IMR-90 (cell line): ENCODE measurements around the gene C19orf33. TPM values are rescaled to one million over a fixed set of nuclear protein-coding genes. Genes with fewer than 3 reads are reported as not detected.

Experiments used
- ATAC-seq: fragments of 200-7000 bp; cut with Tn5 transposase; 2 replicates; pipeline ENCODE4 v1.9.1; 2020; ENCODE audit warnings: low read depth, mild to moderate bottlenecking, moderate library complexity
- BruUV-seq: library from RNA; stranded (reverse); fragments of 400-500 nt; replicated peaks from 2 replicates; lab custom pipeline; 2021; lab: Mats Ljungman, UMichigan
- CTCF ChIA-PET: fragments of 300-600 bp; formaldehyde crosslinking; extraction: SDS; loops from one replicate; lab custom pipeline; 2021; ENCODE audit warnings: antibody characterized with exemption; lab: Yijun Ruan, JAX
- POLR2A ChIA-PET: fragments of 300-600 bp; sonication (Branson Sonifier 250); formaldehyde crosslinking; loops from one replicate; lab custom pipeline; 2022; ENCODE audit warnings: antibody characterized with exemption; ENCODE audit not compliant: unreplicated experiment; lab: Charles Lee
- DNase-seq: peaks from one replicate; pipeline ENCODE4 v3.0.0; 2013
- H2AFZ ChIP-seq: replicated peaks from 2 replicates; pipeline ENCODE3; 2013; ENCODE audit warnings: low read length, mild to moderate bottlenecking; ENCODE audit not compliant: poor library complexity
- H2AK5ac ChIP-seq: 2 replicates; pipeline ENCODE4 v1.6.1; 2013; ENCODE audit warnings: low read depth, low read length, inconsistent platforms
- H2AK9ac ChIP-seq: replicated peaks from 2 replicates; pipeline ENCODE3; 2013; ENCODE audit warnings: mild to moderate bottlenecking, low read depth, low read length, moderate library complexity; ENCODE audit not compliant: poor library complexity
- H2BK120ac ChIP-seq: 2 replicates; pipeline ENCODE4 v1.6.1; 2013; ENCODE audit warnings: low read depth, low read length, inconsistent platforms
- H2BK15ac ChIP-seq: 3 replicates; pipeline ENCODE4 v1.6.1; 2013; ENCODE audit warnings: low read depth, low read length, inconsistent platforms
- H2BK20ac ChIP-seq: 2 replicates; pipeline ENCODE4 v1.6.1; 2013; ENCODE audit warnings: low read depth, mild to moderate bottlenecking, inconsistent platforms, low read length, moderate library complexity
- H2BK5ac ChIP-seq: 2 replicates; pipeline ENCODE4 v1.6.1; 2013; ENCODE audit warnings: mild to moderate bottlenecking, low read depth, low read length, inconsistent platforms; ENCODE audit not compliant: poor library complexity, severe bottlenecking
- H3K14ac ChIP-seq: replicated peaks from 2 replicates; pipeline ENCODE4 v1.6.1; 2013; ENCODE audit warnings: low read depth, low read length, inconsistent platforms
- H3K18ac ChIP-seq: 2 replicates; pipeline ENCODE4 v1.6.1; 2013; ENCODE audit warnings: low read depth, low read length, control low read depth
- H3K23ac ChIP-seq: 2 replicates; pipeline ENCODE4 v1.6.1; 2013; ENCODE audit warnings: low read depth, low read length, inconsistent platforms
- H3K27ac ChIP-seq: 2 replicates; pipeline ENCODE4 v1.5.1; 2013; ENCODE audit warnings: mild to moderate bottlenecking, control low read depth, low read length; ENCODE audit not compliant: insufficient read depth
- H3K27me3 ChIP-seq: 2 replicates; pipeline ENCODE4 v1.6.1; 2013; ENCODE audit warnings: low read length; ENCODE audit not compliant: control insufficient read depth, insufficient read depth
- H3K36me3 ChIP-seq: 2 replicates; pipeline ENCODE4 v1.6.1; 2013; ENCODE audit warnings: low read length, mixed read lengths; ENCODE audit not compliant: control insufficient read depth, insufficient read depth
- H3K4ac ChIP-seq: 2 replicates; pipeline ENCODE4 v1.6.1; 2013; ENCODE audit warnings: low read depth, low read length, inconsistent platforms
- H3K4me1 ChIP-seq: 2 replicates; pipeline ENCODE4 v1.6.1; 2013; ENCODE audit warnings: low read length, mixed read lengths; ENCODE audit not compliant: control insufficient read depth, insufficient read depth
- H3K4me2 ChIP-seq: 2 replicates; pipeline ENCODE4 v1.6.1; 2013; ENCODE audit warnings: low read depth, mild to moderate bottlenecking, control low read depth, low read length, moderate library complexity
- H3K4me3 ChIP-seq: 2 replicates; pipeline ENCODE4 v1.5.1; 2013; ENCODE audit warnings: low read depth, mild to moderate bottlenecking, control low read depth, low read length, moderate library complexity; ENCODE audit not compliant: insufficient read depth
- H3K56ac ChIP-seq: 2 replicates; pipeline ENCODE4 v1.6.1; 2013; ENCODE audit warnings: low read length, inconsistent platforms; ENCODE audit not compliant: insufficient read depth; ENCODE audit errors: extremely low read depth
- H3K79me1 ChIP-seq, 2 experiments: 2 replicates each; pipeline ENCODE4 v1.6.1; 2013; ENCODE audit warnings: low read length in 2 of 2, inconsistent platforms in 1 of 2, low read depth in 1 of 2
- H3K9ac ChIP-seq: 2 replicates; pipeline ENCODE4 v1.6.1; 2013; ENCODE audit warnings: low read depth, low read length, control low read depth
- H3K9me1 ChIP-seq: 2 replicates; pipeline ENCODE4 v1.6.1; 2013; ENCODE audit warnings: low read length, inconsistent platforms; ENCODE audit not compliant: insufficient read depth
- H3K9me3 ChIP-seq: 2 replicates; pipeline ENCODE4 v1.6.1; 2013; ENCODE audit warnings: low read length; ENCODE audit not compliant: control insufficient read depth, insufficient read depth
- H4K20me1 ChIP-seq: 2 replicates; pipeline ENCODE4 v1.6.1; 2013; ENCODE audit warnings: low read length, inconsistent platforms; ENCODE audit not compliant: insufficient read depth
- H4K5ac ChIP-seq: 2 replicates; pipeline ENCODE4 v1.6.1; 2013; ENCODE audit warnings: mild to moderate bottlenecking, low read depth, low read length, control low read depth
- H4K8ac ChIP-seq, 2 experiments: 2 replicates each; pipeline ENCODE4 v1.6.1; 2013; ENCODE audit warnings: low read depth in 2 of 2, low read length in 2 of 2, control low read depth in 1 of 2, inconsistent platforms in 1 of 2
- H4K91ac ChIP-seq: 2 replicates; pipeline ENCODE4 v1.6.1; 2013; ENCODE audit warnings: low read depth, low read length, inconsistent platforms; ENCODE audit not compliant: insufficient read depth
- RCOR1 ChIP-seq: IDR thresholded peaks from 2 replicates; pipeline ENCODE4 v1.6.1; 2012; ENCODE audit warnings: mild to moderate bottlenecking, low read length, improper control_type of control experiment; ENCODE audit not compliant: insufficient replicate concordance
- WGBS, 2 experiments: methylation state at CpG; one replicate each; pipeline versions ENCODE4 v1.1.5 to v1.1.7; 2013; ENCODE audit warnings: missing lambda C conversion rate in 2 of 2; ENCODE audit not compliant: insufficient read length in 1 of 2; ENCODE audit errors: extremely low coverage in 2 of 2; 5-methylcytosine and 5-hydroxymethylcytosine counted together
- dilution Hi-C: fragments of 300-500 bp; cut with HindIII; formaldehyde crosslinking; loops from one replicate; pipeline ENCODE4 v1.14.3; 2018; ENCODE audit warnings: low sequenced_read_pairs; ENCODE audit not compliant: unreplicated experiment
- in situ Hi-C: fragments of 300-500 bp; cut with MboI; formaldehyde crosslinking; loops from 3 replicates; pipeline ENCODE4 v1.14.3; 2019; ENCODE audit warnings: low sequenced_read_pairs, inconsistent platforms, mixed read lengths
- intact Hi-C: fragments of 100-400 bp; cut with micrococcal nuclease; formaldehyde crosslinking; loops from 2 replicates; pipeline ENCODE4 v1.10.0; 2022
- polyA plus RNA-seq, 3 experiments: library from polyadenylated mRNA; depleted of rRNA; stranded (reverse); fragments of >200 nt; gene quantifications; 2 replicates each; pipeline ENCODE4 v1.2.3, GENCODE V29; 2012; ENCODE audit warnings: low replicate concordance in 1 of 3
- total RNA-seq: library from RNA; depleted of rRNA; stranded (reverse); fragments of >200 nt; gene quantifications from 2 replicates; pipeline ENCODE4 v1.2.3, GENCODE V29; 2012

C19orf33 gene
- total and polyA plus RNA-seq, 2 of the 4 experiments (the other 2 are of a cell fraction) = 0.80 TPM; not detected in 1

GRCh38 chr19:38310279-38310670, 6.2 kb downstream of the C19orf33 start:
- Histone ChIP-seq H3K4ac (no peak overlapping the region), H2BK5ac (peak overlapping the region; percentile 67), H2AFZ (no peak overlapping the region), H3K79me1 (peaks cover 10 to 46% of the 10 kb centered on the region in 2 experiments), H3K9me1 (no peaks in the 10 kb centered on the region), H3K27me3 (no peaks in the 10 kb centered on the region), H3K4me1 (no peaks in the 10 kb centered on the region), H3K4me2 (no peak overlapping the region), H4K91ac (no peak overlapping the region), H3K23ac (no peak overlapping the region), H2BK20ac (no peak overlapping the region), H3K36me3 (peaks cover 20% of the 10 kb centered on the region), H2BK15ac (no peak overlapping the region), H4K8ac (no peak overlapping the region), H2AK9ac (no peak overlapping the region), H2AK5ac (no peak overlapping the region), H3K27ac (no peak overlapping the region), H3K56ac (no peak overlapping the region), H3K14ac (no peak overlapping the region), H2BK120ac (no peak overlapping the region), H4K5ac (no peak overlapping the region), H3K18ac (no peak overlapping the region), H3K9ac (no peak overlapping the region), H4K20me1 (peaks cover 4% of the 10 kb centered on the region; the same call in 1 of the 2 replicates), H3K4me3 (no peak overlapping the region), H3K9me3 (no peaks in the 10 kb centered on the region)
- TF ChIP-seq RCOR1 = no peak
- no peak for ATAC-seq
- dilution Hi-C loops = no loop called here
- no TSS peak for BruUV-seq
- POLR2A ChIA-PET = no interaction called here
- in situ Hi-C loops = no loop called here
- CTCF ChIA-PET = no interaction called here
- DNase-seq = no peak
- intact Hi-C loops = no loop called here
- 100% methylated on average over 1 of the region's 2 CpGs; no CpG with 5 or more reads in 1 of the 2 experiments for WGBS, 2 experiments
